RPMI7951 (cell line): Measurements from ENCODE around the gene SNX25. TPM values are rescaled to one million over a fixed set of nuclear protein-coding genes. Genes with fewer than 3 reads are reported as not detected.
"Not testable (repeated sequence)": the region's sequence is repeated elsewhere in the genome, so short reads cannot be mapped to it uniquely, and the experiment has no call there.

ENCODE experiments used
- DNase-seq: peaks from one replicate; pipeline ENCODE4 v3.0.0-alpha.2; 2012; ENCODE audit warnings: low read depth
- total RNA-seq: library from RNA; depleted of rRNA; stranded (reverse); fragments of >200 nt; shearing (Covaris generic); gene quantifications from 2 replicates; pipeline ENCODE4 v1.2.3, GENCODE V29; 2014; rRNA removed

Gene SNX25
- 16.1 and 18.3 TPM in 2 replicates for total RNA-seq

- DNase-seq = peak; percentile 75
These were observed at the start of gene SNX25 for GRCh38 chr4:185209031-185209851. Gene SNX25 (plus strand): TSS chr4:185209598. CDS start chr4:185209827, 229 bp downstream.

DNA sequence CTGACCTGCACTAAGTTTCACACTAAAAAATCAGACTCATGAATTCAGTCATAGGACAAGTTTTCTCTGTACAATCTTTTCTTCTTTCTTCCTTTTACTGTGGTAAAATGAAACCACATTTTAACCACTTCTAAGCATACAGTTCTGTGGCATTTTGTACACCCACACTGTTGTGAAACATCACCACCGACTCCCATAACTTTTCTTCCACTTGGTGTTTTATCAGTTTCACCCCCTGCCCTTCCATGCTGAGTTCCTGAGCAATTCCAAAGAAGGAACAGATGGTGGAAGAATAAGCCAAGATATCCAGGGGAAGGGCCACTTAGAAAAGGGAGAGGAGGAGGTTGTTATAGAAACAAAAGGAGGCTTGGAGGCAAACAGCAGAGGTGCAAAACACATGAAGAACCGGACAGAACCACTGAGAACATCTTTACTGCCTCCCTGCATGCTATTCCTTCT, 43.8 kb upstream of the SNX25 start:
- peak; percentile 80 for DNase-seq

DNA sequence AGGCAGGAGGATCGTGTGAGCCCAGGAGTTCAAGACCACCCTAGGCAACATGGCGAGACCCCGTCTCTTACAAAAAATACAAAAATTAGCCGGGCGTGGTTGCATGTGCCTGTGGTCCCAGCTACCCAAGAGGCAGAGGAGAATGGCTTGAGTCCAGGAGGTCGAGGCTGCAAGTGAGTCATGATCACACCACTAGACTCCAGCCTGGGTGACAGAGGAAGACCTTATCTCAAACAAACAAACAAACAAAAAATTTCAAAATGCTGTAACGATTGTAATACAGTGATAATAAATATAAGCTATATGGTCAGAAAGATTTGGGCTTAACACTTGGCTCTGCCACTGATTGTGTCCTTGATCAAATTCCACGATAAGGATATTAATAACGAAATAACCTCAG, 42.2 kb upstream of the SNX25 start:
- peak; percentile 16 for DNase-seq

- DNase-seq = no peak
These were observed 37.9 kb upstream of the SNX25 start for GRCh38 chr4:185171373-185172071.

- no peak for DNase-seq
These were observed 29.9 kb upstream of the SNX25 start for GRCh38 chr4:185179488-185179887.

- DNase-seq = no peak
These were observed 27.2 kb upstream of the SNX25 start for GRCh38 chr4:185182239-185182638.

DNA sequence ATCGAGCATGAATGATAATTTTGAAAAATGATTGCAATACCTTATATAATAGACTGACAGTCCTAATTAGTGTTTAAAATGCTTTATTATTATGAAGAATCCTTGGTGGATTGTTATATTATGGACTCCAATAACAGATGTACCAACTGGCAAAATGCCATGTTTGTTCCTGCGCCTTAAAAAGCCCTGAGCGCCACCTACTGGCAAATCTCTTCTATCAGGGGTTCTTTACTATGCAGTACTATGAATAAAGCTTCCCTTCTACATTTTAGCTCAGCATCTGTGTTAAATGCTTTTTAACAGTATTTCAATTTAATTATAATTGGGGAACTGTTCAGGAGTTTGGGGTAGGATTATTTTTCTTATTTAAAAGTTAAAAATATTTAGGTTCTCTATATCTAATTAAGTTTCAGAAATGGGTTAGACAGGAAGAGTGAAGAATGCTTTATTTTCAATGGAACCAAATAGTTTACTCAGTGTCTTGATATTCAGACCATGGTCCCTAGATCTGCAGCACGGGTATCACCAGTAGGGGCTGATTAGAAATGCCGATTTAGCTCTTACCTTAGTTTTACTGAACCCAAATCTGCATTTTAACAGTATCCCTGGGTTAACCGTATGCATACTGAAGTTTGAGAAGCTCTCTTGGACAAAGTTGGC, 25.6 kb upstream of the SNX25 start:
- DNase-seq = peak; percentile 80

- DNase-seq = no peak
These were observed 22.6 kb upstream of the SNX25 start for GRCh38 chr4:185186769-185187168.

DNA sequence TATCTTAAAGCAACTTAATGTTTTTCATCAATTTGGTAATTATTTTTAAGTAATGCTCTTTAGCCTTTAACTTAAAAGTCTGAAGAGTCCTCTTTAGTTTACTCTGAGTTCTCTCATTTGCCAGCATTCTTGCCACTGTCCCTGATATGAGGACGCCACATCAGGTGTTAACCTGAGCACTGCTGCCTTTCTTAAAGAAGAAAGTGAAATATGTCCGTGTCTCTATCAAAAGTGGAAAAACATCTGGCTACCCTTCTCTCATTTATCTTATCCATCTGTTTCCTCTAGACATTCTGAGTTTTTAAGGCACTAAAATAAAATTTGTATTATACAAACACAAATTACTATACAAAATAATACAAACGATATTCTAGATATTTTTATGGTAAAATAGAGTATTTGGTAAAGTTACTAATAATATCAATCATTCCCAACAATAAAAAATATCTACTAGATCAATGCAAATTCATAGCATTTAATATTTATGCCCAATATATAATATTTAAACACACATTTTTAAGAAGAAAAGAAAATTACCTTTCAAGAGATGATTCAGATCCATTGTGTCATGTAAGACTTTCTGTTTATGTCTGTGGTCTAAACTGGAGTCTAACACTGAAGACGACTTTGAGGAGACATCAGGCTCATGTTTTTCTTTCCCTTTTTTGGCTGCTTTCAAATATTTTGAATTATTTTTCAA, 19.6 kb upstream of the SNX25 start:
- DNase-seq = no peak

- no peak for DNase-seq
These were observed 19.0 kb upstream of the SNX25 start for GRCh38 chr4:185190306-185190856.

- DNase-seq = no peak
These were observed 17.3 kb upstream of the SNX25 start for GRCh38 chr4:185192059-185192458.

- no peak for DNase-seq
These were observed 14.2 kb upstream of the SNX25 start for GRCh38 chr4:185194924-185195888.

DNA sequence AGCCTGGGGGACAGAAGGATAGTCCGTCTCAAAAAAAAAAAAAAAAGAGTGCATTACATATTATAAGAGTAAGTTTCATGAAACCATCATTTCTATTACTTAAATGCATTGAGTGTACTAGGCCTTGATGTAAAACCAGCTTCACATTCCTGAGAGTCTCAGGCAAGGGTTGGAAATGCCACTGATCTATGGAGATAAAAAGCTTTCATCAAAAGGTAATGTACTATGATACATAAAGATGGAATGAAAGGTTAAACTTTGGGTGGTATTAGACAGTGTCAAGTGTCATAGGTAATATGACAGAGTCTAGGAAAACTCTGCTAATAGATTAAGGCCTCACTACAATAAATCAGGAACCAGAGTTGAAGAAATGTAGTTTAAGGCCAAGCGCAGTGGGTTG, 13.0 kb upstream of the SNX25 start:
- no peak for DNase-seq

DNA sequence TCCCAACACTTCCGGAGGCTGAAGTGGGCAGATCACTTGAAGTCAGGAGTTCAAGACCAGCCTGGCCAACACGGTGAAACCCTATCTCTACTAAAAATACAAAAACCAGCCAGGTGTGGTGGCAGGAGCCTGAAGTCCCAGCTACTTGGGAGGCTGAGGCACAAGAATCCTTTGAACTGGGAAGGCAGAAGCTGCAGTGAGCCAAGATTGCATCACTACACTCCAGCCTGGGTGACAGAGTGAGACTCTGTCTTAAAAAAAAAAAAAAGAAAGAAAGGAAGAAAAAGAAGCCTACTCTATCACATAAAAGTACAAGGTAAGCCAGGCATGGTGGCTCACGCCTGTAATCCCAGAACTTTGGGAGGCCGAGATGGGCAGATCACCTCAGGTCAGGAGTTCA, 11.2 kb upstream of the SNX25 start:
- DNase-seq = not testable (repeated sequence)

DNA sequence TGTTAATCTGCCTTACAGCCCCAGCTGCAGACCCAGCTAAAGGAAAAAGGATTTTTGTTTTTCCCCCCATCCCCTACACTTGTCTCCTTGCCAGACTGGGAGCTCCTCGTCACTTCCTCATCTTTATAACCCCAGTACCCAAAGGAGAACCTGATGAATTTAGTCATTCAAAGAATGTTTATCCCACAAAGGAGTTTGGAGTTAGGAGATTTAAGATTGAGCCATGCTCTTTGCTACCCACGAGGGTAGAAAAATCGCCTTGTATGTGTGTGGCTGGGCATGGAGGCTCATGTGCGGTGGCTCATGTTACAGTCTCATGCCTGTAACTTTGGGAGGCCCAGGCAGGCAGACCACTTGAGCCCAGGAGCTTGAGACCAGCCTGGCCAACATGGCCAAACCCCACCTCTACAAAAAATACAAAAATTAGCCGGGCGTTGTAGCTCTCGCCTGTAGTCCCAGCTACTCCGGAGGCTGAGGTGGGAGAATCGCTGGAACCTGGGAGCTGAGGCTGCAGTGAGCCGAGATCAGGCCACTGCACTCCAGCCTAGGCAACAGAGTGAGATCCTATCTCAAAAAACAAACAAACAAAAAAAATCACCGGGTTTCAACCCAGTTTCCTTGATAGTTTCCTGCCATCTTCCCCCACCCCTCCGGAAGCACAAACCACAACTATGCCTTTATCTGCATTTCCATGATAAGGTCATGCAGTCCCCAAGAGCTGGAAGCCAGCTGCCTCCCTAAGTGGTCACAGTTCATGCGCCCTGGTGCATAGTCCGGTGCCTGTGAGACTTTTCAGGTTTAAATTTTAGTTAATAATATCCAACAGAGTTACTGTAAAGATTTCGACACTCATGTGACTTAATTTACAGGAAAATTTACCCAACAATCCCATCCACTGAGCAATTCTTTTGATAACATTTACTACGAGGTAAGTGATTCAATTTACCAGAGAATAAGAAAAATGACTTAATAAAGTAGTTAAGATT, 7.1 kb upstream of the SNX25 start:
- DNase-seq = no peak

- DNase-seq = no peak
These were observed 6.4 kb upstream of the SNX25 start for GRCh38 chr4:185202984-185203485.

GRCh38 chr4:185203486-185204237, 5.7 kb upstream of the SNX25 start, which contains the start of gene CFAP97:
Gene CFAP97 (minus strand): TSS chr4:185204000. CDS start chr4:185191196, 12,804 bp downstream.
- peak; percentile 87 for DNase-seq
